ENCODE results near the gene TATDN3. TPM values are rescaled to one million over a fixed set of nuclear protein-coding genes. Genes with fewer than 3 reads are reported as not detected.
A peak's percentile ranks its signal among the peaks of the same experiment; 100 is the strongest.
"Not testable (repeated sequence)": the region's sequence is repeated elsewhere in the genome, so short reads cannot be mapped to it uniquely, and the experiment has no call there.

The TATDN3 gene
- total RNA-seq, 8 experiments from 2014 or later = 11.6 to 48.9 (median 22.9) TPM

- ATAC-seq (replicated peaks in 6 of 8); H3K27ac ChIP-seq; H3K4me1 ChIP-seq (replicated peaks in 1 of 2); H3K4me3 ChIP-seq: not testable (repeated sequence)
- in situ Hi-C loops (cut with MboI; ENCODE audit: low pct_unique_long_range_greater_than_20kb in 2 of 9, low sequenced_read_pairs in 9 of 9, unreplicated experiment in 9 of 9) = loop anchor here in 1 of 9 experiments (25.0 kb wide), 1 partner anchor 107 kb away; no protein-coding TSS in a partner anchor
- 32 to 100% (median 81%) methylated on average over 1 to 3 of the region's 3 CpGs for WGBS, 10 experiments
Measured at GRCh38 chr1:212844521-212844920, 52.8 kb downstream of the TATDN3 start.

GRCh38 chr1:212847549-212847948 lies 55.9 kb downstream of the TATDN3 start, which contains the start of gene SPATA45:
TSS of gene SPATA45 (minus strand) at chr1:212847649. CDS start at chr1:212836149, 11,500 bp downstream.
- WGBS, 10 experiments = 67 to 100% (median 100%) methylated on average over 1 to 4 of the region's 4 CpGs; no CpG with 5 or more reads in 1 of the 10 experiments
- ATAC-seq (replicated peaks in 6 of 8) = no peak
- H3K4me1 ChIP-seq (replicated peaks in 1 of 2) = no peaks in the 10 kb centered on the region
- H3K4me3 ChIP-seq = no peak within 1 kb of the TSS
- in situ Hi-C loops (cut with MboI; ENCODE audit: low pct_unique_long_range_greater_than_20kb in 2 of 9, low sequenced_read_pairs in 9 of 9, unreplicated experiment in 9 of 9) = loop anchor here in 1 of 9 experiments (25.0 kb wide), 1 partner anchor 110 kb away; no protein-coding TSS in a partner anchor
- H3K27ac ChIP-seq = no peak within 1 kb of the TSS

GRCh38 chr1:212852105-212852688 lies 60.5 kb downstream of the TATDN3 start:
- 54 to 93% (median 77%) methylated on average over 2 to 5 of the region's 5 CpGs for WGBS, 10 experiments
- Histone ChIP-seq H3K27ac (no peak overlapping the region), H3K4me1 (replicated peaks in 1 of 2) (peaks cover 5% of the 10 kb centered on the region in 2 donors), H3K4me3 (no peak overlapping the region)
- ATAC-seq (replicated peaks in 6 of 8) = no peak
- in situ Hi-C loops (cut with MboI; ENCODE audit: low pct_unique_long_range_greater_than_20kb in 2 of 9, low sequenced_read_pairs in 9 of 9, unreplicated experiment in 9 of 9) = no loop called here

GRCh38 chr1:212853658-212854057 lies 62.0 kb downstream of the TATDN3 start:
- no peak for ATAC-seq (replicated peaks in 6 of 8)
- peaks cover 5% of the 10 kb centered on the region in 2 donors for H3K4me1 ChIP-seq (replicated peaks in 1 of 2)
- in situ Hi-C loops (cut with MboI; ENCODE audit: low pct_unique_long_range_greater_than_20kb in 2 of 9, low sequenced_read_pairs in 9 of 9, unreplicated experiment in 9 of 9) = no loop called here
- no peak overlapping the region for H3K27ac ChIP-seq
- WGBS, 10 experiments = 40 to 100% (median 94%) methylated on average over 1 to 5 of the region's 5 CpGs
- no peak overlapping the region for H3K4me3 ChIP-seq

- peak overlapping the region in 1 of 2 donors; percentile 88 for H3K27ac ChIP-seq
- peaks cover 22 to 26% of the 10 kb centered on the region in 2 donors for H3K4me1 ChIP-seq (replicated peaks in 1 of 2)
- 17 to 86% (median 73%) methylated on average over 3 to 16 of the region's 16 CpGs; no CpG with 5 or more reads in 2 of the 10 experiments for WGBS, 10 experiments
- peak overlapping the region; percentile 55 to 86 (median 70) for H3K4me3 ChIP-seq
- no peak for ATAC-seq (replicated peaks in 6 of 8)
- in situ Hi-C loops (cut with MboI; ENCODE audit: low pct_unique_long_range_greater_than_20kb in 2 of 9, low sequenced_read_pairs in 9 of 9, unreplicated experiment in 9 of 9) = no loop called here
Measured at GRCh38 chr1:212856755-212857154, 65.1 kb downstream of the TATDN3 start.

DNA sequence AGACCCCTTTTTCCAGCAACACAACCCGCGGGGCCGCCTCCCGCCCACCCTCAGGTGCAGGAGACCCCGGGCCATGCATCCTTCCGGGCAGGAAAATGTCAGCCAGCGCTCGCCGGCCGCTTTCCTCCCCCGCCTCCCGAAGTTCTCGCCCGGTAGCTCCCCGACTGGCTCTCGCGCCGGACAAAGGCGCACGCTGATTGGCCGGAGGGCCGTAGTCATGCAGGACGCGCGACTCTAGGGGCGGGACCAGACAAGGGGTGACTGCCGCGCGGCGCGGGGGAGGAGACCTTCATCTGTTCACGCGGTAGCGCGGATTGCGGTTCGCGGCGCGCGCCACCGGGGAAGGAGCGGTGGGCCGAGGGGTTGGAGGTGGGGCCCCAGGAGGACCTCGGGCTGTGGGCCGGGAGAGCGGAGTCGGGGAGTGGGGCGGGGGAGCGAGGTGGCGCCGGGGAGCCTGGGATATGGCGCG lies 66.3 kb downstream of the TATDN3 start, which contains the start of gene FLVCR1:
TSS of gene FLVCR1 (plus strand) at position 284 of the 469 bp plus-strand sequence. CDS start at position 462, 178 bp downstream.
- WGBS, 10 experiments = 0% methylated on average over 2 to 11 of the region's 54 CpGs; no CpG with 5 or more reads in 8 of the 10 experiments
- ATAC-seq (replicated peaks in 6 of 8) = peak; percentile 93 to 97 (median 94)
- Histone ChIP-seq H3K4me1 (replicated peaks in 1 of 2) (peaks cover 27% of the 10 kb centered on the region in 2 donors), H3K4me3 (peak within 1 kb of the TSS; percentile 55 to 86 (median 70)), H3K27ac (peak within 1 kb of the TSS; percentile 79 to 88)
- in situ Hi-C loops (cut with MboI; ENCODE audit: low pct_unique_long_range_greater_than_20kb in 2 of 9, low sequenced_read_pairs in 9 of 9, unreplicated experiment in 9 of 9) = no loop called here

- in situ Hi-C loops (cut with MboI; ENCODE audit: low pct_unique_long_range_greater_than_20kb in 2 of 9, low sequenced_read_pairs in 9 of 9, unreplicated experiment in 9 of 9) = no loop called here
- ATAC-seq (replicated peaks in 6 of 8) = peak in 3 of 8 experiments; percentile 22 to 23 (median 22)
- H3K4me1 ChIP-seq (replicated peaks in 1 of 2) = peaks cover 31 to 32% of the 10 kb centered on the region in 2 donors
- peak overlapping the region; percentile 79 to 88 for H3K27ac ChIP-seq
- H3K4me3 ChIP-seq = peak overlapping the region; percentile 55 to 86 (median 70)
- 0 to 35% (median 0%) methylated on average over 1 to 28 of the region's 54 CpGs; no CpG with 5 or more reads in 2 of the 10 experiments for WGBS, 10 experiments
Measured at GRCh38 chr1:212858461-212859265, 67.0 kb downstream of the TATDN3 start.

GRCh38 chr1:212860713-212861581 lies 69.3 kb downstream of the TATDN3 start:
- ATAC-seq (replicated peaks in 6 of 8) = no peak
- 14 to 100% (median 71%) methylated on average over 1 to 5 of the region's 5 CpGs for WGBS, 10 experiments
- peaks cover 35 to 37% of the 10 kb centered on the region in 2 donors for H3K4me1 ChIP-seq (replicated peaks in 1 of 2)
- in situ Hi-C loops (cut with MboI; ENCODE audit: low pct_unique_long_range_greater_than_20kb in 2 of 9, low sequenced_read_pairs in 9 of 9, unreplicated experiment in 9 of 9) = no loop called here
- peak overlapping the region; percentile 55 to 86 (median 70) for H3K4me3 ChIP-seq
- H3K27ac ChIP-seq = no peak overlapping the region

- WGBS, 10 experiments = 83 to 100% (median 100%) methylated on average over 1 to 2 of the region's 2 CpGs; no CpG with 5 or more reads in 2 of the 10 experiments
- no peak for ATAC-seq (replicated peaks in 6 of 8)
- no peak overlapping the region for H3K27ac ChIP-seq
- H3K4me1 ChIP-seq (replicated peaks in 1 of 2) = peaks cover 30 to 32% of the 10 kb centered on the region in 2 donors
- H3K4me3 ChIP-seq = no peak overlapping the region
- in situ Hi-C loops (cut with MboI; ENCODE audit: low pct_unique_long_range_greater_than_20kb in 2 of 9, low sequenced_read_pairs in 9 of 9, unreplicated experiment in 9 of 9) = no loop called here
Measured at GRCh38 chr1:212862111-212862690, 70.5 kb downstream of the TATDN3 start.

DNA sequence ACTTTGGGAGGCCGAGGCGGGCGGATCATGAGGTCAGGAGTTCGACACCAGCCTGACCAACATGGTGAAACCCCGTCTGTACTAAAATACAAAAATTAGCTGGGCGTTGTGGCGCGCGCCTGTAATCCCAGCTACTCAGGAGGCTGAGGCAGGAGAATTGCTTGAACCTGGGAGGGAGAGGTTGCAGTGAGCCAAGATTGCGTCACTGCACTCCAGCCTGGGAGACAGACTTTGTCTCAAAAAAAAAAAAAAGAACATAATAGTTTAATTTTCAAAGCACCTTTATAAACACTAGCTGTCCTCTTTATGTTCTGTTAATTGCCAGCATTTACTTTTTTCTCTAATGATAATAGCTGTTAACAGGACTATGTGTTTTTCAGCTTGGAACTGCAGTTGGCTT lies 71.7 kb downstream of the TATDN3 start:
- H3K4me3 ChIP-seq; H3K27ac ChIP-seq; ATAC-seq (replicated peaks in 6 of 8); in situ Hi-C loops (cut with MboI; ENCODE audit: low pct_unique_long_range_greater_than_20kb in 2 of 9, low sequenced_read_pairs in 9 of 9, unreplicated experiment in 9 of 9): not testable (repeated sequence)
- WGBS, 10 experiments = 86 to 93% (median 92%) methylated on average over 4 to 10 of the region's 10 CpGs; no CpG with 5 or more reads in 6 of the 10 experiments
- peaks cover 30 to 32% of the 10 kb centered on the region in 2 donors for H3K4me1 ChIP-seq (replicated peaks in 1 of 2)

DNA sequence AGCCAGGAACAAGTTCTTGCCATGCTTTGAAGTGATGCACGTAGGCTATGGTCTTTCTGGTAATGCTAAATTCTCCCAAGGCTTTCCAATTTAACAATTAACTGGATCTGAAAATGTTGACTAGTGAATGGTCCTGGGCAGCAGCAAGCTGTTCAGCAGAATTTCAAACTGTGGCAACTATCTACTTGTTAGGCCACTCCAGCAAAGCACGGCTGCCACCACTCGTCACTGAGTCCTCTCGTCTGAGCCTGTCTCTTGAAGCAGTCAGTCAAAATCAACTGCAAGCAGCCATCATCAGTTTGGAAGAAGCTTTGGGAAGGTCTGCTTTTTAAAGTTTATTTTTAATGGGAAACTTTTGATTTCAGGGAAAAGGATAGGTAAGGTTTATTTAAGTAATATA lies 72.5 kb downstream of the TATDN3 start:
- H3K4me3 ChIP-seq = no peak overlapping the region

More for the DNA sequence above, 72.5 kb downstream of the TATDN3 start:
- WGBS, 10 experiments = 88 to 100% (median 95%) methylated on average over 1 to 4 of the region's 4 CpGs; no CpG with 5 or more reads in 2 of the 10 experiments
- no peak for ATAC-seq (replicated peaks in 6 of 8)
- Histone ChIP-seq H3K27ac (no peak overlapping the region), H3K4me1 (replicated peaks in 1 of 2) (peaks cover 30 to 32% of the 10 kb centered on the region in 2 donors)
- in situ Hi-C loops (cut with MboI; ENCODE audit: low pct_unique_long_range_greater_than_20kb in 2 of 9, low sequenced_read_pairs in 9 of 9, unreplicated experiment in 9 of 9) = no loop called here

Measured in motor neuron (in vitro differentiated cells).